OCI-LY3 (cell line): ENCODE data around the gene HECTD4.
A peak's percentile ranks its signal among the peaks of the same experiment; 100 is the strongest.

Experiments
- H2AFZ ChIP-seq: fragments of 200-600, 300-600 bp; shearing (Covaris generic); 2 replicates; pipeline ENCODE4 v1.6.0; 2014; ENCODE audit warnings: antibody characterized with exemption, low read depth, low read length
- H3K27ac ChIP-seq: fragments of 200-600, 300-600 bp; sonication (generic); 2 replicates; pipeline ENCODE4 v1.5.1; 2014; ENCODE audit warnings: mild to moderate bottlenecking, low read length, moderate library complexity, mixed read lengths
- H3K27me3 ChIP-seq: fragments of 200-600, 300-600 bp; sonication (generic); 2 replicates; pipeline ENCODE4 v1.6.1; 2014; ENCODE audit warnings: low read depth, low read length, mixed read lengths
- H3K36me3 ChIP-seq: fragments of 200-600, 300-600 bp; sonication (generic); replicated peaks from 2 replicates; pipeline ENCODE3; 2014; ENCODE audit warnings: low read depth, low read length, mixed read lengths
- H3K4me1 ChIP-seq: fragments of 300-600, 200-600 bp; sonication (generic); 2 replicates; pipeline ENCODE4 v1.6.1; 2014; ENCODE audit warnings: low read length, mixed read lengths
- H3K4me2 ChIP-seq: fragments of 200-600, 300-600 bp; sonication (generic); 2 replicates; pipeline ENCODE4 v1.6.1; 2014; ENCODE audit warnings: low read length, mixed read lengths
- H3K4me3 ChIP-seq: fragments of 300-600, 200-600 bp; sonication (generic); 2 replicates; pipeline ENCODE4 v1.5.1; 2014; ENCODE audit warnings: antibody characterized with exemption, mild to moderate bottlenecking, low read length, moderate library complexity
- H3K79me2 ChIP-seq: fragments of 300-600, 200-600 bp; shearing (Covaris generic); 2 replicates; pipeline ENCODE4 v1.6.1; 2014; ENCODE audit warnings: mild to moderate bottlenecking, low read length, mixed read lengths
- H3K9ac ChIP-seq: fragments of 300-600, 200-600 bp; shearing (Covaris generic); 2 replicates; pipeline ENCODE4 v1.6.0; 2014; ENCODE audit warnings: mild to moderate bottlenecking, low read length, moderate library complexity
- H3K9me3 ChIP-seq: fragments of 200-600, 300-600 bp; shearing (Covaris generic); 2 replicates; pipeline ENCODE4 v1.6.1; 2014; ENCODE audit warnings: low read length, mixed read lengths; ENCODE audit not compliant: insufficient read depth
- H4K20me1 ChIP-seq: fragments of 200-600, 300-600 bp; sonication (generic); 2 replicates; pipeline ENCODE4 v1.6.1; 2016; ENCODE audit warnings: low read length, mixed read lengths; ENCODE audit not compliant: insufficient read depth
- EZH2phosphoT487 ChIP-seq: fragments of 200-600 bp; shearing (Covaris generic); IDR thresholded peaks from 2 replicates; pipeline ENCODE4 v1.6.1; 2018; ENCODE audit warnings: antibody characterized with exemption, mixed run types, low read depth
- TF ChIP-seq, protein P1 (sequence below): fragments of 200-600, 300-600 bp; sonication (generic); IDR thresholded peaks from 2 replicates; pipeline ENCODE4 v1.5.1; 2014; ENCODE audit warnings: antibody characterized with exemption, low read length, low read depth

Gene HECTD4

DNA sequence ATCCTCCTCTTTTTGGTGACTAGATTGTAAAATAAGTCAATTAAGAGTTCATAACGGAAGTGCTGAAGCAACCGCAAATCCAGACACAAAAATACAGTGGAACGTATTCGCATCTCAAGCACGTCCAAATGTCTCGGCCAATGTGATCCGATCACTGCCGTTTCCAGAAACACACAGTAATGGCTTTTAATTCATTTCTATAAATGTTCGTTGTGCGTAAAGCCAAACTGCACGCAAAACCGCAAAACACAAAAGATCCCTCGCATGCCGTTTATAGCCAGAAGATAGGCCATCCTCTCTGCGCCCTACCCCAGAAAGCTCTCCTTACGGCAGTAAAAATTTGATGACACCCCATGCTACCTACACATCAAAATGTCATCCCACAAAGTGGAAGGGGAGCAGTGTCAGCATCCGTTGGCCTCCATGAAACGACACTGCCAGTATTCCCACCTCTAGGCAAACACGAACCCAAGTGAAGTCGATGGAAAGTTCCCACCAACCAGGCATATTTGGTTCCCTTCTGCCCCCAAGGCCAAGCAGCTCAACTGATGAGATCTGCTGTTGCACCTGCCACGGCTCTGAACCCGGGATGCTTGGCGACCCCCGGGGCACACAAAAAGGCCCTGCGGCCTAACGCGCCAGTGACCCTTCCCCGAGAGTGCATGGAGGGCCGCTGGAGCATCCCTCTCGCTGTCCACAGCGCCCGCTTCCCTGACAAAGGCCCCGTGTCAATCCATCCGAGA is 1.4 kb downstream of the HECTD4 start:
- Histone ChIP-seq H3K36me3 (no peaks in the 10 kb centered on the region), H3K4me1 (peaks cover 11% of the 10 kb centered on the region), H3K4me2 (peak overlapping the region; percentile 89), H3K27ac (peak overlapping the region; percentile 49; the same call in 1 of the 2 replicates), H2AFZ (peak overlapping the region; percentile 61; the same call in 1 of the 2 replicates), H3K27me3 (no peaks in the 10 kb centered on the region), H3K4me3 (peak overlapping the region; percentile 93), H4K20me1 (peaks cover 10% of the 10 kb centered on the region; the same call in 1 of the 2 replicates), H3K9ac (peak overlapping the region; percentile 85), H3K79me2 (peaks cover 43% of the 10 kb centered on the region), H3K9me3 (no peaks in the 10 kb centered on the region)
- TF ChIP-seq EZH2phosphoT487: no peak

DNA sequence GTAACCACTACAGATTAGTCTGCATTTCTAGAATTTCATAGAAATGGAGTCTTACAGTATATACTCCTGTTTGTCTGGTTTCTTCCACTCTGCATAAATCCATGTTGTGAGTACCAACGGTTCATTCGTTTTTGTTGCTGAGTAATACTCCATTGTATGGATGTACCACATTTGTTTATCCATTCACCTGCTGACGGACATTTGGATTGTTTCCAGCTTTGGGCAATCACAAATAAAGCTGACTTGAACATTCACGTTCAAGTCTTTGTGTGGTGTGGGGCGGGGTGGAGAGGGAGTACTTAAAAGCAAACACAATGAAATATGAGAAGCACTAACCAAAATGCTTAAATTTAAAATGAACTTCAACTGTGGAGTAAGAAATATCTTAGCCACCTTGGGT is 7.1 kb downstream of the HECTD4 start:
- no peak for TF ChIP-seq EZH2phosphoT487
- TF ChIP-seq, protein P1, sequence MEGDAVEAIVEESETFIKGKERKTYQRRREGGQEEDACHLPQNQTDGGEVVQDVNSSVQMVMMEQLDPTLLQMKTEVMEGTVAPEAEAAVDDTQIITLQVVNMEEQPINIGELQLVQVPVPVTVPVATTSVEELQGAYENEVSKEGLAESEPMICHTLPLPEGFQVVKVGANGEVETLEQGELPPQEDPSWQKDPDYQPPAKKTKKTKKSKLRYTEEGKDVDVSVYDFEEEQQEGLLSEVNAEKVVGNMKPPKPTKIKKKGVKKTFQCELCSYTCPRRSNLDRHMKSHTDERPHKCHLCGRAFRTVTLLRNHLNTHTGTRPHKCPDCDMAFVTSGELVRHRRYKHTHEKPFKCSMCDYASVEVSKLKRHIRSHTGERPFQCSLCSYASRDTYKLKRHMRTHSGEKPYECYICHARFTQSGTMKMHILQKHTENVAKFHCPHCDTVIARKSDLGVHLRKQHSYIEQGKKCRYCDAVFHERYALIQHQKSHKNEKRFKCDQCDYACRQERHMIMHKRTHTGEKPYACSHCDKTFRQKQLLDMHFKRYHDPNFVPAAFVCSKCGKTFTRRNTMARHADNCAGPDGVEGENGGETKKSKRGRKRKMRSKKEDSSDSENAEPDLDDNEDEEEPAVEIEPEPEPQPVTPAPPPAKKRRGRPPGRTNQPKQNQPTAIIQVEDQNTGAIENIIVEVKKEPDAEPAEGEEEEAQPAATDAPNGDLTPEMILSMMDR: no peak
- Histone ChIP-seq H3K79me2 (peaks cover 58% of the 10 kb centered on the region), H3K4me3 (no peak overlapping the region), H4K20me1 (peaks cover 9% of the 10 kb centered on the region; the same call in 1 of the 2 replicates), H3K9ac (no peak overlapping the region), H2AFZ (no peak overlapping the region), H3K4me1 (peaks cover 5% of the 10 kb centered on the region; the same call in 1 of the 2 replicates), H3K27me3 (no peaks in the 10 kb centered on the region), H3K9me3 (no peaks in the 10 kb centered on the region), H3K27ac (no peak overlapping the region), H3K4me2 (no peak overlapping the region), H3K36me3 (peaks cover 3% of the 10 kb centered on the region)

DNA sequence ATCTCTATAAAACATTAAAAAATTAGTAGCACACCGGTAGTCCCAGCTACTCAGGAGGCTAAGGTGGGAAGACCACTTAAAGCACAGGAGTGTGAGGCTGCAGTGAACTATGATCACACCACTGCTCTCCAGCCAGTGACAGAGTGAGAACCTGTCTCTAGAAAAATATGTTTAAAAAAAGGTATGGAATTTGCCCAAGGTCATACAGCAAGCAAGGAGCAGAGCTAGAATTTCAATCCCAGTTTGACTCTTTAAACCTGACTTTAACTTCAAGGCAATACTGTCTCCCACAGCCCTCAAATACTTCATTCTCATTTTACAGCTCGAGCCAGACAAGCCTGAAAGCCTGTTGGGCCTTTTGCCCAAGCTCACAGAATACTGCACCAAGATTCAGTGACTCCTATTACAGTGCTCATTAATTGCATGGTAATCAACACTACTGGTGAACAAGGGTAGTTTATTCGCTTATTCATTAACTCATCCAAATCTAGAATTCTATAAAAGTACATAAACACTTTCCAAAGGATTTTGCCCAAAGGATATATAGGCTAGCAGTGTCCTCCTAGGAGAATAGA is 8.0 kb downstream of the HECTD4 start:
- peaks cover 15% of the 10 kb centered on the region for H4K20me1 ChIP-seq
- TF ChIP-seq EZH2phosphoT487: no peak
- TF ChIP-seq, protein P1: no peak
- peaks cover 3% of the 10 kb centered on the region for H3K36me3 ChIP-seq
- no peaks in the 10 kb centered on the region for H3K27me3 ChIP-seq
- no peak overlapping the region for H3K27ac ChIP-seq
- no peak overlapping the region for H3K4me2 ChIP-seq
- H3K9ac ChIP-seq: no peak overlapping the region
- peaks cover 5% of the 10 kb centered on the region; the same call in 1 of the 2 replicates for H3K4me1 ChIP-seq
- peaks cover 57% of the 10 kb centered on the region for H3K79me2 ChIP-seq
- no peak overlapping the region for H3K4me3 ChIP-seq
- H2AFZ ChIP-seq: no peak overlapping the region
- no peaks in the 10 kb centered on the region for H3K9me3 ChIP-seq

DNA sequence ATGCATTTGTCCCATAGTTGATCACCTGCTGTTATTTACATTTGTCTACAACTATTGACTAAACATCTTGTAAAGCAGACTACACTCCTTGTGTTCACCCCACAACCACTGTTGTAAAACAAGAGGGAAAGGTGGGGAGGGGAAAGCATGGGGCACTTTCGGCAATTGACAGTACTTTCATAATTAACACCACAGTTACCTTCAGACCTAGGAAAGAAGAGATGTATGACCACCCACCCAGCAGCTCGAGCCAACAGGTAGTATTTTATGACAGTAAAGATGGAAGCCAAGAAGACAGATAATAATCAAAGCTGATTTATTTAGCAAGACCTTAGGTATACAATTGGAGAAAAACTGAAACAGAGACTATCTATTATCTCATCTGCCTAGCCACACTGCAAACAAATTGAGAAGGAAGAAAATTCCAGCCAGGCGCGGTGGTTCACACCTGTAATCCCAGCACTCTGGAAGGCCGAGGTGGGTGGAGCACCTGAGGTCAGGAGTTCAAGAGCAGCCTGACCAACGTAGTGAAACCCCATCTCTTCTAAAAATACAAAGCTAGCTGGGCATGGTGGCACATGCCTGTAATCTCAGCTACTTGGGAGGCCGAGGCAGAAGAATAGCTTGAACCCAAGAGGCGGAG is 11.2 kb downstream of the HECTD4 start:
- H3K9ac ChIP-seq: no peak overlapping the region
- H3K4me1 ChIP-seq: peaks cover 5% of the 10 kb centered on the region; the same call in 1 of the 2 replicates
- H3K4me2 ChIP-seq: no peak overlapping the region; the same call in 1 of the 2 replicates
- no peaks in the 10 kb centered on the region for H3K27me3 ChIP-seq
- no peak overlapping the region for H3K27ac ChIP-seq
- TF ChIP-seq, protein P1: no peak
- TF ChIP-seq EZH2phosphoT487: no peak
- H3K36me3 ChIP-seq: peaks cover 3% of the 10 kb centered on the region
- peaks cover 50% of the 10 kb centered on the region for H3K79me2 ChIP-seq
- H2AFZ ChIP-seq: no peak overlapping the region
- H3K9me3 ChIP-seq: no peaks in the 10 kb centered on the region
- peaks cover 13% of the 10 kb centered on the region for H4K20me1 ChIP-seq
- no peak overlapping the region for H3K4me3 ChIP-seq
